PC-9 (cell line): ENCODE measurements around the gene APOC3.

Experiments
- EZH2 ChIP-seq: fragments of 200-600 bp; sonication (generic); IDR thresholded peaks from 2 replicates; pipeline ENCODE4 v1.8.0; 2017; ENCODE audit warnings: antibody characterized with exemption, low read depth
- TF ChIP-seq, protein P1 (sequence below): fragments of 200-600 bp; sonication (generic); conservative IDR thresholded peaks from 2 replicates; pipeline ENCODE4 v1.6.1; 2017; ENCODE audit warnings: mixed run types, antibody characterized with exemption, mild to moderate bottlenecking, moderate library complexity

- TF ChIP-seq, protein P1, sequence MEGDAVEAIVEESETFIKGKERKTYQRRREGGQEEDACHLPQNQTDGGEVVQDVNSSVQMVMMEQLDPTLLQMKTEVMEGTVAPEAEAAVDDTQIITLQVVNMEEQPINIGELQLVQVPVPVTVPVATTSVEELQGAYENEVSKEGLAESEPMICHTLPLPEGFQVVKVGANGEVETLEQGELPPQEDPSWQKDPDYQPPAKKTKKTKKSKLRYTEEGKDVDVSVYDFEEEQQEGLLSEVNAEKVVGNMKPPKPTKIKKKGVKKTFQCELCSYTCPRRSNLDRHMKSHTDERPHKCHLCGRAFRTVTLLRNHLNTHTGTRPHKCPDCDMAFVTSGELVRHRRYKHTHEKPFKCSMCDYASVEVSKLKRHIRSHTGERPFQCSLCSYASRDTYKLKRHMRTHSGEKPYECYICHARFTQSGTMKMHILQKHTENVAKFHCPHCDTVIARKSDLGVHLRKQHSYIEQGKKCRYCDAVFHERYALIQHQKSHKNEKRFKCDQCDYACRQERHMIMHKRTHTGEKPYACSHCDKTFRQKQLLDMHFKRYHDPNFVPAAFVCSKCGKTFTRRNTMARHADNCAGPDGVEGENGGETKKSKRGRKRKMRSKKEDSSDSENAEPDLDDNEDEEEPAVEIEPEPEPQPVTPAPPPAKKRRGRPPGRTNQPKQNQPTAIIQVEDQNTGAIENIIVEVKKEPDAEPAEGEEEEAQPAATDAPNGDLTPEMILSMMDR = no peak
- TF ChIP-seq EZH2 = no peak
These were observed 7.1 kb upstream of the APOC3 start for GRCh38 chr11:116822575-116822974.
